H1 (cell line): ENCODE data around the gene YAP1. TPM values are rescaled to one million over a fixed set of nuclear protein-coding genes. Genes with fewer than 3 reads are reported as not detected.

ENCODE experiments used
- BACH1 ChIP-seq: IDR thresholded peaks from 2 replicates; pipeline ENCODE4 v1.6.1; 2012; ENCODE audit warnings: low read length, improper control_type of control experiment
- CBX8 ChIP-seq: fragments of 300-800, 300-1000 bp; sonication (generic); IDR thresholded peaks from 2 replicates; pipeline ENCODE4 v1.7.1; 2016; ENCODE audit warnings: low read depth, low read length, borderline replicate concordance
- CHD7 ChIP-seq: fragments of 300-600 bp; sonication (generic); IDR thresholded peaks from 2 replicates; pipeline ENCODE4 v1.7.1; 2012; ENCODE audit warnings: low read length, moderate library complexity, mild to moderate bottlenecking, inconsistent platforms; ENCODE audit not compliant: insufficient replicate concordance
- EP300 ChIP-seq, 2 experiments: IDR thresholded peaks; 1 replicate in 1 of 2; 2 replicates in 1 of 2; pipeline ENCODE4 v1.6.1; 2011 to 2012; ENCODE audit warnings: low read depth in 2 of 2, low read length in 2 of 2, mild to moderate bottlenecking in 2 of 2, borderline replicate concordance in 1 of 2, inconsistent platforms in 1 of 2, moderate library complexity in 1 of 2
- GABPA ChIP-seq: IDR thresholded peaks from 2 replicates; pipeline ENCODE4 v1.6.1; 2011; ENCODE audit warnings: mild to moderate bottlenecking, low read length, moderate library complexity, borderline replicate concordance; ENCODE audit not compliant: insufficient read depth
- NANOG ChIP-seq: IDR thresholded peaks from 2 replicates; pipeline ENCODE4 v1.6.1; 2011; ENCODE audit warnings: low read length, low read depth, mild to moderate bottlenecking, inconsistent platforms; ENCODE audit not compliant: insufficient read depth, poor library complexity, severe bottlenecking
- NRF1 ChIP-seq: IDR thresholded peaks from 2 replicates; pipeline ENCODE4 v1.6.1; 2011; ENCODE audit warnings: mild to moderate bottlenecking, low read depth, low read length, improper control_type of control experiment
- RAD21 ChIP-seq, 2 experiments: IDR thresholded peaks in 1 of 2; conservative IDR thresholded peaks in 1 of 2; 2 replicates each; pipeline ENCODE4 v1.6.1; 2011; ENCODE audit warnings: low read depth in 2 of 2, low read length in 2 of 2, improper control_type of control experiment in 1 of 2, inconsistent platforms in 1 of 2, mild to moderate bottlenecking in 1 of 2, moderate library complexity in 1 of 2
- polyA plus RNA-seq, 7 experiments: library from polyadenylated mRNA; depleted of rRNA in 3 of 7; stranded (reverse) in 5 of 7; unstranded in 2 of 7; fragments of >200 nt in 5 of 7; fragments of 200-250 nt in 2 of 7; gene quantifications; 1 replicate in 5 of 7; 2 replicates in 1 of 7; 4 replicates in 1 of 7; pipeline versions ENCODE4 v1.2.1 to v1.2.3, GENCODE V29; 2011 to 2013; ENCODE audit warnings: missing spikeins in 2 of 7, mixed read lengths in 2 of 7
- total RNA-seq: library from RNA; stranded (reverse); fragmentation: NEBNext Ultra II Directional; extraction: Animal tissue kit (Norgen Biotek cat#: 25700); gene quantifications from 2 replicates; pipeline ENCODE4 v1.2.1, GENCODE V29; 2021

The YAP1 gene
- total and polyA plus RNA-seq, 2 of the 8 experiments (the other 6 are each of a cell fraction or from before 2014, with no cell fraction given), result 62.0 to 108 TPM

GRCh38 chr11:102252339-102252891 is 142.2 kb downstream of the YAP1 start (continued):
- TF ChIP-seq CHD7, result no peak
- no peak for TF ChIP-seq BACH1
- no peak for TF ChIP-seq GABPA
- no peak for TF ChIP-seq NRF1
- no peak for TF ChIP-seq CBX8
- no peak for TF ChIP-seq NANOG
- no peak for TF ChIP-seq EP300 (IDR thresholded peaks at IDR 0.05; ENCODE audit: borderline replicate concordance in 1 of 2, low read depth in 2 of 2, low read length in 2 of 2)
- TF ChIP-seq RAD21 (IDR thresholded peaks at IDR 0.05 in 1 of 2, conservative IDR thresholded peaks at IDR 0.05 in 1 of 2; ENCODE audit: low read depth in 2 of 2, low read length in 2 of 2), result no peak
- TF ChIP-seq, all 59 proteins: peak for 0
